ENCODE measurements around the gene STAC. TPM values are rescaled to one million over a fixed set of nuclear protein-coding genes. Genes with fewer than 3 reads are reported as not detected.

Gene STAC
- total and polyA plus RNA-seq, 4 donors, result 0.21 to 0.56 (median 0.39) TPM

GRCh38 chr3:36418296-36418695 lies 38.0 kb downstream of the STAC start:
- no peak for DNase-seq (ENCODE audit: low spot score)
- H3K4me3 ChIP-seq (ENCODE audit: low read depth in 1 of 3, low read length in 3 of 3), result no peak overlapping the region
- no peak overlapping the region for H3K27ac ChIP-seq (ENCODE audit: low read depth in 1 of 2, low read length in 2 of 2)
- H3K4me1 ChIP-seq (ENCODE audit: control insufficient read depth in 4 of 4, insufficient read depth in 4 of 4, low read length in 3 of 4), result no peaks in the 10 kb centered on the region
- H3K9ac ChIP-seq (ENCODE audit: low read depth in 1 of 2, low read length in 2 of 2), result no peak overlapping the region
- H3K27me3 ChIP-seq (ENCODE audit: control insufficient read depth in 4 of 4, insufficient read depth in 4 of 4, low read length in 3 of 4), result no peaks in the 10 kb centered on the region
- TF ChIP-seq FOXA1 (IDR thresholded peaks at IDR 0.05), result no peak
- no peak for TF ChIP-seq HNF4A (conservative IDR thresholded peaks at IDR 0.05)
- no peak for TF ChIP-seq EGR1 (IDR thresholded peaks at IDR 0.05; ENCODE audit: low read depth in 2 of 2)
- TF ChIP-seq TAF1 (conservative IDR thresholded peaks at IDR 0.05), result no peak
- TF ChIP-seq, protein P1, sequence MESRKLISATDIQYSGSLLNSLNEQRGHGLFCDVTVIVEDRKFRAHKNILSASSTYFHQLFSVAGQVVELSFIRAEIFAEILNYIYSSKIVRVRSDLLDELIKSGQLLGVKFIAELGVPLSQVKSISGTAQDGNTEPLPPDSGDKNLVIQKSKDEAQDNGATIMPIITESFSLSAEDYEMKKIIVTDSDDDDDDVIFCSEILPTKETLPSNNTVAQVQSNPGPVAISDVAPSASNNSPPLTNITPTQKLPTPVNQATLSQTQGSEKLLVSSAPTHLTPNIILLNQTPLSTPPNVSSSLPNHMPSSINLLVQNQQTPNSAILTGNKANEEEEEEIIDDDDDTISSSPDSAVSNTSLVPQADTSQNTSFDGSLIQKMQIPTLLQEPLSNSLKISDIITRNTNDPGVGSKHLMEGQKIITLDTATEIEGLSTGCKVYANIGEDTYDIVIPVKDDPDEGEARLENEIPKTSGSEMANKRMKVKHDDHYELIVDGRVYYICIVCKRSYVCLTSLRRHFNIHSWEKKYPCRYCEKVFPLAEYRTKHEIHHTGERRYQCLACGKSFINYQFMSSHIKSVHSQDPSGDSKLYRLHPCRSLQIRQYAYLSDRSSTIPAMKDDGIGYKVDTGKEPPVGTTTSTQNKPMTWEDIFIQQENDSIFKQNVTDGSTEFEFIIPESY (IDR thresholded peaks at IDR 0.05), result no peak
- no peak for TF ChIP-seq NR2F2 (IDR thresholded peaks at IDR 0.05)
- TF ChIP-seq RAD21 (IDR thresholded peaks at IDR 0.05), result no peak
- TF ChIP-seq CTCF (IDR thresholded peaks at IDR 0.05; ENCODE audit: low read depth, low read length, missing input control), result no peak
- TF ChIP-seq YY1 (IDR thresholded peaks at IDR 0.05), result no peak
- no peak for TF ChIP-seq FOXA2 (IDR thresholded peaks at IDR 0.05)
- TF ChIP-seq GABPA (IDR thresholded peaks at IDR 0.05 in 1 of 2, conservative IDR thresholded peaks at IDR 0.05 in 1 of 2), result no peak
- TF ChIP-seq ATF3 (IDR thresholded peaks at IDR 0.05), result no peak
- TF ChIP-seq, protein P2, sequence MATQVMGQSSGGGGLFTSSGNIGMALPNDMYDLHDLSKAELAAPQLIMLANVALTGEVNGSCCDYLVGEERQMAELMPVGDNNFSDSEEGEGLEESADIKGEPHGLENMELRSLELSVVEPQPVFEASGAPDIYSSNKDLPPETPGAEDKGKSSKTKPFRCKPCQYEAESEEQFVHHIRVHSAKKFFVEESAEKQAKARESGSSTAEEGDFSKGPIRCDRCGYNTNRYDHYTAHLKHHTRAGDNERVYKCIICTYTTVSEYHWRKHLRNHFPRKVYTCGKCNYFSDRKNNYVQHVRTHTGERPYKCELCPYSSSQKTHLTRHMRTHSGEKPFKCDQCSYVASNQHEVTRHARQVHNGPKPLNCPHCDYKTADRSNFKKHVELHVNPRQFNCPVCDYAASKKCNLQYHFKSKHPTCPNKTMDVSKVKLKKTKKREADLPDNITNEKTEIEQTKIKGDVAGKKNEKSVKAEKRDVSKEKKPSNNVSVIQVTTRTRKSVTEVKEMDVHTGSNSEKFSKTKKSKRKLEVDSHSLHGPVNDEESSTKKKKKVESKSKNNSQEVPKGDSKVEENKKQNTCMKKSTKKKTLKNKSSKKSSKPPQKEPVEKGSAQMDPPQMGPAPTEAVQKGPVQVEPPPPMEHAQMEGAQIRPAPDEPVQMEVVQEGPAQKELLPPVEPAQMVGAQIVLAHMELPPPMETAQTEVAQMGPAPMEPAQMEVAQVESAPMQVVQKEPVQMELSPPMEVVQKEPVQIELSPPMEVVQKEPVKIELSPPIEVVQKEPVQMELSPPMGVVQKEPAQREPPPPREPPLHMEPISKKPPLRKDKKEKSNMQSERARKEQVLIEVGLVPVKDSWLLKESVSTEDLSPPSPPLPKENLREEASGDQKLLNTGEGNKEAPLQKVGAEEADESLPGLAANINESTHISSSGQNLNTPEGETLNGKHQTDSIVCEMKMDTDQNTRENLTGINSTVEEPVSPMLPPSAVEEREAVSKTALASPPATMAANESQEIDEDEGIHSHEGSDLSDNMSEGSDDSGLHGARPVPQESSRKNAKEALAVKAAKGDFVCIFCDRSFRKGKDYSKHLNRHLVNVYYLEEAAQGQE (IDR thresholded peaks at IDR 0.05), result no peak
- no peak for TF ChIP-seq MAX (IDR thresholded peaks at IDR 0.05)
- peaks cover 0 to 4% (median 2%) of the 10 kb centered on the region in 4 donors for H3K9me3 ChIP-seq (ENCODE audit: control insufficient read depth in 4 of 4, low read length in 3 of 4)
- no peaks in the 10 kb centered on the region for H3K36me3 ChIP-seq (ENCODE audit: control insufficient read depth in 4 of 4, insufficient read depth in 3 of 4, low read depth in 1 of 4, low read length in 3 of 4)
- 74% methylated on average over 1 of the region's 1 CpG for WGBS

- no peaks in the 10 kb centered on the region for H3K4me1 ChIP-seq (ENCODE audit: control insufficient read depth in 4 of 4, insufficient read depth in 4 of 4, low read length in 3 of 4)
- no peaks in the 10 kb centered on the region for H3K9me3 ChIP-seq (ENCODE audit: control insufficient read depth in 4 of 4, low read length in 3 of 4)
- H3K27me3 ChIP-seq (ENCODE audit: control insufficient read depth in 4 of 4, insufficient read depth in 4 of 4, low read length in 3 of 4), result no peaks in the 10 kb centered on the region
- H3K36me3 ChIP-seq (ENCODE audit: control insufficient read depth in 4 of 4, insufficient read depth in 3 of 4, low read depth in 1 of 4, low read length in 3 of 4), result no peaks in the 10 kb centered on the region
- no peak overlapping the region for H3K4me3 ChIP-seq (ENCODE audit: low read depth in 1 of 3, low read length in 3 of 3)
- no peak for DNase-seq (ENCODE audit: low spot score)
- no peak overlapping the region for H3K9ac ChIP-seq (ENCODE audit: low read depth in 1 of 2, low read length in 2 of 2)
- H3K27ac ChIP-seq (ENCODE audit: low read depth in 1 of 2, low read length in 2 of 2), result no peak overlapping the region
- WGBS, result 74% methylated on average over 4 of the region's 4 CpGs
- TF ChIP-seq YY1 (IDR thresholded peaks at IDR 0.05), result no peak
- TF ChIP-seq EGR1 (IDR thresholded peaks at IDR 0.05; ENCODE audit: low read depth in 2 of 2), result no peak
- no peak for TF ChIP-seq RAD21 (IDR thresholded peaks at IDR 0.05)
- TF ChIP-seq HNF4A (conservative IDR thresholded peaks at IDR 0.05), result no peak
- no peak for TF ChIP-seq MAX (IDR thresholded peaks at IDR 0.05)
- no peak for TF ChIP-seq CTCF (IDR thresholded peaks at IDR 0.05; ENCODE audit: low read depth, low read length, missing input control)
- TF ChIP-seq JUND (IDR thresholded peaks at IDR 0.05), result no peak
- TF ChIP-seq FOXA1 (IDR thresholded peaks at IDR 0.05), result no peak
- no peak for TF ChIP-seq TAF1 (conservative IDR thresholded peaks at IDR 0.05)
- TF ChIP-seq, protein P2 (IDR thresholded peaks at IDR 0.05), result no peak
- TF ChIP-seq HNF4G (IDR thresholded peaks at IDR 0.05), result no peak
- no peak for TF ChIP-seq ATF3 (IDR thresholded peaks at IDR 0.05)
- no peak for TF ChIP-seq NR2F2 (IDR thresholded peaks at IDR 0.05)
- no peak for TF ChIP-seq GABPA (IDR thresholded peaks at IDR 0.05 in 1 of 2, conservative IDR thresholded peaks at IDR 0.05 in 1 of 2)
These were observed 48.1 kb downstream of the STAC start for GRCh38 chr3:36428445-36428844.
